IMR-90 (cell line): Measurements from ENCODE around the gene C5orf63. TPM values are rescaled to one million over a fixed set of nuclear protein-coding genes. Genes with fewer than 3 reads are reported as not detected.

ENCODE experiments used
- ATAC-seq: fragments of 200-7000 bp; cut with Tn5 transposase; 2 replicates; pipeline ENCODE4 v1.9.1; 2020; ENCODE audit warnings: low read depth, mild to moderate bottlenecking, moderate library complexity
- BruUV-seq: library from RNA; stranded (reverse); fragments of 400-500 nt; replicated peaks from 2 replicates; lab custom pipeline; 2021; lab: Mats Ljungman, UMichigan
- CTCF ChIA-PET: fragments of 300-600 bp; formaldehyde crosslinking; extraction: SDS; loops from one replicate; lab custom pipeline; 2021; ENCODE audit warnings: antibody characterized with exemption; lab: Yijun Ruan, JAX
- POLR2A ChIA-PET: fragments of 300-600 bp; sonication (Branson Sonifier 250); formaldehyde crosslinking; loops from one replicate; lab custom pipeline; 2022; ENCODE audit warnings: antibody characterized with exemption; ENCODE audit not compliant: unreplicated experiment; lab: Charles Lee
- DNase-seq: peaks from one replicate; pipeline ENCODE4 v3.0.0; 2013
- H2AFZ ChIP-seq: replicated peaks from 2 replicates; pipeline ENCODE3; 2013; ENCODE audit warnings: low read length, mild to moderate bottlenecking; ENCODE audit not compliant: poor library complexity
- H2AK5ac ChIP-seq: 2 replicates; pipeline ENCODE4 v1.6.1; 2013; ENCODE audit warnings: low read depth, low read length, inconsistent platforms
- H2AK9ac ChIP-seq: replicated peaks from 2 replicates; pipeline ENCODE3; 2013; ENCODE audit warnings: mild to moderate bottlenecking, low read depth, low read length, moderate library complexity; ENCODE audit not compliant: poor library complexity
- H2BK120ac ChIP-seq: 2 replicates; pipeline ENCODE4 v1.6.1; 2013; ENCODE audit warnings: low read depth, low read length, inconsistent platforms
- H2BK15ac ChIP-seq: 3 replicates; pipeline ENCODE4 v1.6.1; 2013; ENCODE audit warnings: low read depth, low read length, inconsistent platforms
- H2BK20ac ChIP-seq: 2 replicates; pipeline ENCODE4 v1.6.1; 2013; ENCODE audit warnings: low read depth, mild to moderate bottlenecking, inconsistent platforms, low read length, moderate library complexity
- H2BK5ac ChIP-seq: 2 replicates; pipeline ENCODE4 v1.6.1; 2013; ENCODE audit warnings: mild to moderate bottlenecking, low read depth, low read length, inconsistent platforms; ENCODE audit not compliant: poor library complexity, severe bottlenecking
- H3K14ac ChIP-seq: replicated peaks from 2 replicates; pipeline ENCODE4 v1.6.1; 2013; ENCODE audit warnings: low read depth, low read length, inconsistent platforms
- H3K18ac ChIP-seq: 2 replicates; pipeline ENCODE4 v1.6.1; 2013; ENCODE audit warnings: low read depth, low read length, control low read depth
- H3K23ac ChIP-seq: 2 replicates; pipeline ENCODE4 v1.6.1; 2013; ENCODE audit warnings: low read depth, low read length, inconsistent platforms
- H3K27ac ChIP-seq: 2 replicates; pipeline ENCODE4 v1.5.1; 2013; ENCODE audit warnings: mild to moderate bottlenecking, control low read depth, low read length; ENCODE audit not compliant: insufficient read depth
- H3K27me3 ChIP-seq: 2 replicates; pipeline ENCODE4 v1.6.1; 2013; ENCODE audit warnings: low read length; ENCODE audit not compliant: control insufficient read depth, insufficient read depth
- H3K36me3 ChIP-seq: 2 replicates; pipeline ENCODE4 v1.6.1; 2013; ENCODE audit warnings: low read length, mixed read lengths; ENCODE audit not compliant: control insufficient read depth, insufficient read depth
- H3K4ac ChIP-seq: 2 replicates; pipeline ENCODE4 v1.6.1; 2013; ENCODE audit warnings: low read depth, low read length, inconsistent platforms
- H3K4me1 ChIP-seq: 2 replicates; pipeline ENCODE4 v1.6.1; 2013; ENCODE audit warnings: low read length, mixed read lengths; ENCODE audit not compliant: control insufficient read depth, insufficient read depth
- H3K4me2 ChIP-seq: 2 replicates; pipeline ENCODE4 v1.6.1; 2013; ENCODE audit warnings: low read depth, mild to moderate bottlenecking, control low read depth, low read length, moderate library complexity
- H3K4me3 ChIP-seq: 2 replicates; pipeline ENCODE4 v1.5.1; 2013; ENCODE audit warnings: low read depth, mild to moderate bottlenecking, control low read depth, low read length, moderate library complexity; ENCODE audit not compliant: insufficient read depth
- H3K56ac ChIP-seq: 2 replicates; pipeline ENCODE4 v1.6.1; 2013; ENCODE audit warnings: low read length, inconsistent platforms; ENCODE audit not compliant: insufficient read depth; ENCODE audit errors: extremely low read depth
- H3K79me1 ChIP-seq, 2 experiments: 2 replicates each; pipeline ENCODE4 v1.6.1; 2013; ENCODE audit warnings: low read length in 2 of 2, inconsistent platforms in 1 of 2, low read depth in 1 of 2
- H3K9ac ChIP-seq: 2 replicates; pipeline ENCODE4 v1.6.1; 2013; ENCODE audit warnings: low read depth, low read length, control low read depth
- H3K9me1 ChIP-seq: 2 replicates; pipeline ENCODE4 v1.6.1; 2013; ENCODE audit warnings: low read length, inconsistent platforms; ENCODE audit not compliant: insufficient read depth
- H3K9me3 ChIP-seq: 2 replicates; pipeline ENCODE4 v1.6.1; 2013; ENCODE audit warnings: low read length; ENCODE audit not compliant: control insufficient read depth, insufficient read depth
- H4K20me1 ChIP-seq: 2 replicates; pipeline ENCODE4 v1.6.1; 2013; ENCODE audit warnings: low read length, inconsistent platforms; ENCODE audit not compliant: insufficient read depth
- H4K5ac ChIP-seq: 2 replicates; pipeline ENCODE4 v1.6.1; 2013; ENCODE audit warnings: mild to moderate bottlenecking, low read depth, low read length, control low read depth
- H4K8ac ChIP-seq, 2 experiments: 2 replicates each; pipeline ENCODE4 v1.6.1; 2013; ENCODE audit warnings: low read depth in 2 of 2, low read length in 2 of 2, control low read depth in 1 of 2, inconsistent platforms in 1 of 2
- H4K91ac ChIP-seq: 2 replicates; pipeline ENCODE4 v1.6.1; 2013; ENCODE audit warnings: low read depth, low read length, inconsistent platforms; ENCODE audit not compliant: insufficient read depth
- BHLHE40 ChIP-seq: fragments of 150-350 bp; IDR thresholded peaks from 2 replicates; pipeline ENCODE4 v1.6.1; 2016; ENCODE audit warnings: mild to moderate bottlenecking, low read depth, low read length
- CEBPB ChIP-seq: IDR thresholded peaks from 2 replicates; pipeline ENCODE4 v1.6.1; 2012; ENCODE audit warnings: low read depth, low read length, improper control_type of control experiment
- CHD1 ChIP-seq: IDR thresholded peaks from 2 replicates; pipeline ENCODE4 v1.6.1; 2012; ENCODE audit warnings: low read depth, low read length, improper control_type of control experiment
- CTCF ChIP-seq: conservative IDR thresholded peaks from 2 replicates; pipeline ENCODE4 v1.5.1; 2012; ENCODE audit warnings: mild to moderate bottlenecking, low read depth, low read length, improper control_type of control experiment
- ELK1 ChIP-seq: fragments of 150-350 bp; IDR thresholded peaks from 2 replicates; pipeline ENCODE4 v1.6.1; 2016; ENCODE audit warnings: low read depth, mild to moderate bottlenecking, low read length, moderate library complexity, borderline replicate concordance
- FOS ChIP-seq: fragments of 150-350 bp; IDR thresholded peaks from 2 replicates; pipeline ENCODE4 v1.6.1; 2016; ENCODE audit warnings: low read depth, low read length
- MAFK ChIP-seq: IDR thresholded peaks from 2 replicates; pipeline ENCODE4 v1.6.1; 2012; ENCODE audit warnings: low read depth, low read length, improper control_type of control experiment
- MAZ ChIP-seq: IDR thresholded peaks from 2 replicates; pipeline ENCODE4 v1.6.1; 2012; ENCODE audit warnings: low read depth, mild to moderate bottlenecking, low read length, improper control_type of control experiment, moderate library complexity, borderline replicate concordance
- MXI1 ChIP-seq: IDR thresholded peaks from 2 replicates; pipeline ENCODE4 v1.6.1; 2012; ENCODE audit warnings: low read depth, mild to moderate bottlenecking, low read length, moderate library complexity, borderline replicate concordance
- NFE2L2 ChIP-seq: fragments of 150-350 bp; IDR thresholded peaks from 2 replicates; pipeline ENCODE4 v1.6.1; 2016; ENCODE audit warnings: low read depth, mild to moderate bottlenecking, low read length
- POLR2A ChIP-seq: IDR thresholded peaks from 2 replicates; pipeline ENCODE4 v1.6.1; 2012; ENCODE audit warnings: mild to moderate bottlenecking, low read depth, low read length
- RAD21 ChIP-seq: IDR thresholded peaks from 2 replicates; pipeline ENCODE4 v1.6.1; 2012; ENCODE audit warnings: low read length, improper control_type of control experiment
- RCOR1 ChIP-seq: IDR thresholded peaks from 2 replicates; pipeline ENCODE4 v1.6.1; 2012; ENCODE audit warnings: mild to moderate bottlenecking, low read length, improper control_type of control experiment; ENCODE audit not compliant: insufficient replicate concordance
- RFX5 ChIP-seq: IDR thresholded peaks from 2 replicates; pipeline ENCODE4 v1.8.0; 2012; ENCODE audit warnings: low read depth, mild to moderate bottlenecking, low read length, moderate library complexity
- SMC3 ChIP-seq: fragments of 150-350 bp; IDR thresholded peaks from 2 replicates; pipeline ENCODE4 v1.6.1; 2016; ENCODE audit warnings: low read depth, mild to moderate bottlenecking, antibody characterized with exemption, low read length, moderate library complexity
- USF2 ChIP-seq: fragments of 150-350 bp; IDR thresholded peaks from 2 replicates; pipeline ENCODE4 v1.6.1; 2017; ENCODE audit warnings: mild to moderate bottlenecking, antibody characterized with exemption, low read length, low read depth
- WGBS, 2 experiments: methylation state at CpG; one replicate each; pipeline versions ENCODE4 v1.1.5 to v1.1.7; 2013; ENCODE audit warnings: missing lambda C conversion rate in 2 of 2; ENCODE audit not compliant: insufficient read length in 1 of 2; ENCODE audit errors: extremely low coverage in 2 of 2; 5-methylcytosine and 5-hydroxymethylcytosine counted together
- dilution Hi-C: fragments of 300-500 bp; cut with HindIII; formaldehyde crosslinking; loops from one replicate; pipeline ENCODE4 v1.14.3; 2018; ENCODE audit warnings: low sequenced_read_pairs; ENCODE audit not compliant: unreplicated experiment
- in situ Hi-C: fragments of 300-500 bp; cut with MboI; formaldehyde crosslinking; loops from 3 replicates; pipeline ENCODE4 v1.14.3; 2019; ENCODE audit warnings: low sequenced_read_pairs, inconsistent platforms, mixed read lengths
- intact Hi-C: fragments of 100-400 bp; cut with micrococcal nuclease; formaldehyde crosslinking; loops from 2 replicates; pipeline ENCODE4 v1.10.0; 2022
- polyA plus RNA-seq, 3 experiments: library from polyadenylated mRNA; depleted of rRNA; stranded (reverse); fragments of >200 nt; gene quantifications; 2 replicates each; pipeline ENCODE4 v1.2.3, GENCODE V29; 2012; ENCODE audit warnings: low replicate concordance in 1 of 3
- total RNA-seq: library from RNA; depleted of rRNA; stranded (reverse); fragments of >200 nt; gene quantifications from 2 replicates; pipeline ENCODE4 v1.2.3, GENCODE V29; 2012

Gene C5orf63
- total and polyA plus RNA-seq, 2 of the 4 experiments (the other 2 are of a cell fraction), result 0.72 to 1.1 TPM

GRCh38 chr5:127024821-127025220, 48.5 kb downstream of the C5orf63 start:
- in situ Hi-C loops, result no loop called here
- H2AK9ac ChIP-seq, result no peak overlapping the region
- no peak overlapping the region for H3K4me3 ChIP-seq
- H3K79me1 ChIP-seq, result peaks cover 26 to 30% of the 10 kb centered on the region in 2 experiments; a peak in 3 of 4 replicates
- no peak overlapping the region for H2BK20ac ChIP-seq
- no peak overlapping the region for H4K91ac ChIP-seq
- peaks cover 3% of the 10 kb centered on the region for H3K4me1 ChIP-seq
- H4K20me1 ChIP-seq, result no peaks in the 10 kb centered on the region
- H3K14ac ChIP-seq, result no peak overlapping the region
- H3K9me3 ChIP-seq, result no peaks in the 10 kb centered on the region
- no peak for ATAC-seq
- TF ChIP-seq MAFK (no peak), MAZ (no peak), CHD1 (no peak), ELK1 (no peak), USF2 (no peak), FOS (no peak), POLR2A (no peak), CEBPB (no peak), RAD21 (no peak), NFE2L2 (no peak), SMC3 (no peak), RFX5 (no peak), RCOR1 (no peak), BHLHE40 (no peak), MXI1 (no peak), CTCF (no peak)
- no peak overlapping the region for H2AK5ac ChIP-seq
- no peaks in the 10 kb centered on the region for H3K27me3 ChIP-seq
- no TSS peak for BruUV-seq
- no peak overlapping the region for H2BK5ac ChIP-seq
- ChIA-PET CTCF (interaction anchor here (0.6 kb wide), 1 partner anchor 141 kb away, joined by 4 read pairs; no protein-coding TSS in a partner anchor), POLR2A (no interaction called here)
- no peak overlapping the region for H3K18ac ChIP-seq
- no peak overlapping the region for H4K8ac ChIP-seq
- H3K4me2 ChIP-seq, result no peak overlapping the region
- no peaks in the 10 kb centered on the region for H3K9me1 ChIP-seq
- no peak overlapping the region for H3K23ac ChIP-seq
- WGBS, 2 experiments, result no CpG with 5 or more reads among the region's 4 CpGs
- no peak overlapping the region for H2AFZ ChIP-seq
- H3K36me3 ChIP-seq, result no peaks in the 10 kb centered on the region
- no peak overlapping the region for H3K27ac ChIP-seq
- H2BK15ac ChIP-seq, result no peak overlapping the region
- H4K5ac ChIP-seq, result no peak overlapping the region
- H3K4ac ChIP-seq, result no peak overlapping the region
- dilution Hi-C loops, result no loop called here
- DNase-seq, result no peak
- intact Hi-C loops, result no loop called here
- H2BK120ac ChIP-seq, result no peak overlapping the region
- H3K9ac ChIP-seq, result no peak overlapping the region
- no peak overlapping the region for H3K56ac ChIP-seq
